Activated CD8-positive, alpha-beta memory T cell treated with anti-CD3 and anti-CD28 coated beads for 1 hour (primary cell): ENCODE measurements around the gene TUBGCP3.
A peak's percentile ranks its signal among the peaks of the same experiment; 100 is the strongest.

Source experiments
- DNase-seq, 2 donors: peaks; one replicate each; pipeline ENCODE4 v3.0.0-alpha.2; 2020; ENCODE audit warnings: low read depth in 1 of 2; ENCODE audit errors: extremely low read depth in 1 of 2

The TUBGCP3 gene

DNA sequence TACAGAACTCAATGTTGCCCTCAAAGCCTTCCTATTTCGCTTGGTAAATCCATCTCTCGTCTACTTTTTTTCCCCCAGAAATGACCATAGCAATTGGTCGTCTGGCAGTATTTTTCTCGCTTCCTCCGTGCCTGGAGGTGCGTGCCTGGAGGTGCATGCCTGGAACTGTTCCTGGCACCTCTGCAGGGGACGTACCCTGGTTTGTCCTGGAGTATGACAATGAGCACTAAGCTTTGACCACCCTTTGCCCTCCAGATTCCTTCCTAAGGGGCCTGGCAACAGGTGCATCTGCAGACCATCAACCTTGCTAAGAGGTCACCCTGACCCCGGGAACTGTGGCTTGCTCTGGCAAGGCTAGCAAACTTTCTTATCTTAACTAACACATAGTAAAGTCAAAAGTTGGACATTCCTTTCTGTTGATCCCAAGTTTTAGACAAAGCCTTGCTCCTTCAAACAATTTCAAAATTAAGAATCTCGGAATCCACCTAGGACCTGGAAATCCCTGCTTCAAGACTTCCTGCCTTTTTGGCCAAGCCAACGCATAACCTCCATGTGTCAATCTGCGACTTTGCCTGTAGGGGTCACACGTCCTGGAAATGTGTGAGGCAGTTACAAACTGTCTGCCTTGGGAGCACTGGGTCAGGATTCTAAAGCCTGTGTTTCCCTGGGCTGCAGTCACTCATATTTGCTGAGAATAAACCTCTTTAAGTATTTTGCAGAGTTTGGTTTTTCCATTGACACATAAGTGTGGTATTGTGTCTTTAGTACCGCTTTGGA, 28.8 kb upstream of the TUBGCP3 start:
- no peak for DNase-seq

DNA sequence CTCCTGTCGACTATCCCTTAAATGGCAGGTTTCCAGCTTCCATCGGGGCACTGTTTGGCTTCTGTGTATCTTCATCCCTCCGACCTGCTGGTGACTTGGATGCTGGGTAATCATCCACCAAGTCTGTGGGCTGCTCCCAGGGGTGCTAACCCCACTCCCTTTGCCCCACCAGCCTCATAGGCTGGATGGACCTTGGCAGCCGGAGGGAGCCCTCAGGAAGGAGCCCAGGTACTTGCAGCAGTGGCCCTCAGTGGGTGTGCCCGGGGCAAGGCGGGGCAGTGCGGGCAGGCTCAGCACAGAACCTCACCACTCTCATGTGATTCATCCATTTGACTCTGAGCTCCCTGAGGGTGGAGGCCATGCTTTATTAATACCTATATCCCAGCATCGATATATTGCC, 27.4 kb upstream of the TUBGCP3 start:
- no peak for DNase-seq

DNA sequence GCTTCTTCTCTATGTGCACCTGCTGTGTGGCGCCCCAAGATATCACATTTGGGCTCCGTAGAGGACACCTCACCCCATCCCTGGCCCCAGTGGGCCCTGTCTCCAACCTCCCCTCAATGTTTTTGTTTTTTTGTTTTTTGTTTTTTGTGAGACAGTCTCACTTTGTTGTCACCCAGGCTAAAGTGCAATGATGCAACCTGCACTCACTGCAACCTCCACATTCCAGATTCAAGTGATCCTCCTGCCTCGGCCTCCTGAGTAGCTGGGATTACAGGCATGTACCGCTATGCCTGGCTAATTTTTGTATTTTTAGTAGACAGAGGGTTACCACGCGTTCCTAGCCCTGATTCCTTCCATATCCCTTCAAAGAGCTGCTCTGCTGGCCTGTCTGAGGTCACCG, 26.9 kb upstream of the TUBGCP3 start:
- DNase-seq = no peak

GRCh38 chr13:112608212-112608611, 20.3 kb upstream of the TUBGCP3 start:
- no peak for DNase-seq

DNA sequence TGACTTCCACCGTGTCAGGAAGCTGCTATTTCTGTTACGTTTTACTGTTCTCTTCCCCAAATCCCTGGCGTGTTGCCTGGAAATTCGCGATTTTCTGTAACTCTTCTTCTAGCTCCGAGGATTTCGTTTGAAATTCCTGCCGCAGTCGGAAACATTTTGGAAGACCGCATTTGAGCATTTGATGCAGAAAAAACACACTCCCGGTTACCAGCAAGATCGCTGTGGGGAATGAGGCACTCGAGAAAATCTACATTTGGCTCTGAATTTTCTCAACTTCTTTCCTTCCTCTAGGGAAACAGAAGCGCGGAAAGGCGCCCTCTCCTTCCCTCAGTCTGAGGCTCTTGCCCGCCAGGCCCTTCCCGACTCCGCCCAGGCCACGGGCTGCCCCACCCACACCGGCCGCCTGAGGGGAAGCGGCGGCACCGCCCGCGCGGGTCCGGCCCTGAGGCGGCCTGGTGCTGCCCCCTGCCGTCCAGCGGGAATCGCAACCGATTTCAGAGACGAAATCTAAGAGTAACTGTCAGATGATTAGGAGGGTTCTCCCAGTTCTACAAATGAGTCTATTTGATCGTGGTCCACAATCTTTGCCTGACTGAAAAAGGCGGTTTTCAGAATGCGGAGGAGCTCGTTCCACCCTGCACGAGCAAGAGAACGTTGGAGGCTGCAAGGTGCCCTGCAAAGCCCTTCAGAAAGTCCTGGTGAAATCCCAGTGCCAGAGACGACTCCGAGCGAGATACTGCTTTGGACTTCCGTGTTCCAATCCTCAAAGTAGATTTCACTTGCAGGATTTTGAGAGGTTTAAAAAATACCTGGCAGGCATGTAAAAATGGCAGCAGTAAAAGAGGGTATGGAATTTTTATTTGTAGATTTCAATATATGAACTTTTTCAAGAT, 18.4 kb upstream of the TUBGCP3 start:
- peak; percentile 62 to 82 for DNase-seq

- DNase-seq = no peak
Measured at GRCh38 chr13:112605531-112605990, 17.6 kb upstream of the TUBGCP3 start.

GRCh38 chr13:112603641-112604225, 15.8 kb upstream of the TUBGCP3 start:
- DNase-seq = no peak

- no peak for DNase-seq
Measured at GRCh38 chr13:112602189-112602588, 14.2 kb upstream of the TUBGCP3 start.

- no peak for DNase-seq
Measured at GRCh38 chr13:112601371-112601770, 13.4 kb upstream of the TUBGCP3 start.

DNA sequence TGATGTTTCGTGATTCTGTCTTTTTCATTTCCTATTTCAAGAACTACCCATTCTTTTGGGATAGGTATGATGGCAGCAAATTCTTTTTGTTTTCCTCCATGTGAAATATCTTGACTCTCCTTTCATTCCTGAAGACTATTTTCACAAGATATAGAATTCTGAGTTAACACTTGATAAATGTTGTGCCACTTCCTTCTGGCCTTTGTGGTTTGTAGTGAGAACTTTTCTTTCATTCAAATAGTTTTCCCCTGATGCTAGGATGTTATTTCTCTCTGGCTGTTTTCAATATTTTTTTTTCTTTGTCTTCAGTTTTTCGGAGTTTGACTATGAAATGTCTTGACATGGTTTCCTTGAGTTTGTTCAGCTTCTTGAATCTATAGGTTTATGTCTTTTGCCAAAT, 8.3 kb upstream of the TUBGCP3 start:
- no peak for DNase-seq

- no peak for DNase-seq
Measured at GRCh38 chr13:112592647-112593046, 4.7 kb upstream of the TUBGCP3 start.

DNA sequence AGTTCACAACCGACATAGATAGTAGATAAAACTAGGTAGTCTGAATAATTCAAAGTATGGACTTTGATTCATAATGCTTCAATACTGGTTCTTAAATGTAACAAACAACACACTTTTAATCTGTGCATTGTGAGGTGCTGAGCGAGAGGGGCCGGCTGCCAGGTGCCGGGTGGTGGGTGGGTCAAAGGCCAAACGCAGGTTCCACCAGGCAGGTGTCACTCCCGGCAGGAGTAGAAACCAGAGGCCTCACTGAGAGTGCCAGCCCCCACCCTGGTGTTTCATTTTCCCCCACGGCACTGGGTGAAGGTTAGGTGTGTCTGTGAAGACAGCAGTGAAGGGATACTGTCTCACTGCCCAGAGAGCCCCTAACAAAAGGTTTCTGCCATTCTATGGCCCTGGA, 4.2 kb upstream of the TUBGCP3 start:
- DNase-seq = no peak

GRCh38 chr13:112588490-112589297, 741 bp upstream of the TUBGCP3 start:
- DNase-seq = no peak

- peak in 1 of 2 donors; percentile 53 for DNase-seq
Measured at GRCh38 chr13:112587212-112587763, 665 bp downstream of the TUBGCP3 start.

- no peak for DNase-seq
Measured at GRCh38 chr13:112586334-112586960, 1.5 kb downstream of the TUBGCP3 start.

DNA sequence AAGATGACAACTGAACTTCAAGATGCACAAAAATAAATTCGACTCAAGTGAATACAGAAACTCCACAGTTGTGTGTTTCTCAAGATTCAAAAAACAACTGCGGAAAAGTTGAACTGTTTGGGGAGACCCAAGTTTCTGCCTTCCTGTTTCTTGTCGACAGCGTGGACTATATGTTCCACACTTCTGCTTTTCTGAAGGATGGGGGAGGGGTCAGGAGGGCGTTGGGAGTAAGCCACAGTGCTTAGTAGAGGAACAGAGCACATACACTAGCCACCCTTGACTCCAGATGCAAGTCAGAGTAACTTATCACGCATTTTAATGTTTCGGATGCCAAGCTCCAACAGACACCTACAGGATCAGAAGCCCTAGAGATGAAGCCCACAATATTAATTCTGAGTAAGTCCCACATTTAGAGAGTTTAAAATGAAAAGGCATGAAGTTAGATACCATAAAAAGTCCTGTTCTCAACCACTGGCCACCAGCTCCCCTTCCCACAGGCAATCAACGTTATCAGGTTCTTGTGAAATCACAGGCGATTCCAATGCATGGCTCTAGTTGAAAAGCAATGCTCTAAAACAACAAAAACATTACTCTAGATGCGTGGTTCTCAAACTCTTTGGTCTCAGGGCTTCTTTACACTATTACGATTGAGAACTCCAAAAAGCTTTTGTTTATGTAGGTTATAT, 4.2 kb downstream of the TUBGCP3 start:
- DNase-seq = no peak

DNA sequence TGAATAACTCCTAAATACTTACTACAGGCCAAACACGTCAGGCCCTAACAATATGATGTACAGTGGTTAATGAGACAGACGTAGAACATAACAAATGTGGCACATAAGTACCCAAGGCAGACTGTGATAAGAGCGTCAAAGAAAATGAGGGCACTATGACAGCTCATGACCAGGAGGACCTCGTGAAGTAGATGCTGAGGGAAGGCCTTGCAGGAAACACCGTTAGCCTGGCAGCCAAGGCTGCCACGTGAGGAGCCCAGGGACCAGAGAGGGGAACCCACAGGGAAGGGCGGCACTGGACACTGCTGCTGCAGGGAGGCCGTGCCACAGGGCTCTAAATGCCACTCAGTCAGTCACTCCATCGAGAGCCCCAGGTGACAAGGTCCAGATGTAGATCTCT, 5.7 kb downstream of the TUBGCP3 start:
- no peak for DNase-seq

DNA sequence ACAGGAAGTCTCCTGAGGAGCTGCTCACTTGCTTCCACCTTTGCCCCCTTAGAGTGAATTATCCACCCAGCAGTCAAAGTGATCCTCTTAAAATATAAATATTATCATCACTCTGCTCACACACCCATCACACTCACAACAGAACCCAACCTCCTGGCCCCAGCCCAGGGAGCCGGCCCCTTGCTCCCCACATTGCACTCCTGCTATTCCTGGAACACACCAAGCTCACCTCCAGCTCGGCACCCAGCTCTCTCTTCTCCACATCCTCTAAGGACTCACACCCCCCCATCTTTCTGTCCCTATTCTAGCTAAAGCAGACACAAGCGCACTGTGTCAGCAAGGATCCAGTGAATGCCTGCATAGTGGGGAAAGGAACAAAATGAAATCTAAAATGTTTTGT, 7.0 kb downstream of the TUBGCP3 start:
- no peak for DNase-seq

- DNase-seq = no peak
Measured at GRCh38 chr13:112580211-112580610, 7.7 kb downstream of the TUBGCP3 start.
